Stimulated activated CD8-positive, alpha-beta memory T cell treated with anti-CD3 and anti-CD28 coated beads, Interleukin-15, amount 100 ng/mL, for 24 hours (primary cell): ENCODE data around the gene PLAGL2.
"Not testable (repeated sequence)": the region's sequence is repeated elsewhere in the genome, so short reads cannot be mapped to it uniquely, and the experiment has no call there.

Experiments used
- DNase-seq: peaks from one replicate; pipeline ENCODE4 v3.0.0-alpha.2; 2020; ENCODE audit warnings: low read depth

Gene PLAGL2

DNA sequence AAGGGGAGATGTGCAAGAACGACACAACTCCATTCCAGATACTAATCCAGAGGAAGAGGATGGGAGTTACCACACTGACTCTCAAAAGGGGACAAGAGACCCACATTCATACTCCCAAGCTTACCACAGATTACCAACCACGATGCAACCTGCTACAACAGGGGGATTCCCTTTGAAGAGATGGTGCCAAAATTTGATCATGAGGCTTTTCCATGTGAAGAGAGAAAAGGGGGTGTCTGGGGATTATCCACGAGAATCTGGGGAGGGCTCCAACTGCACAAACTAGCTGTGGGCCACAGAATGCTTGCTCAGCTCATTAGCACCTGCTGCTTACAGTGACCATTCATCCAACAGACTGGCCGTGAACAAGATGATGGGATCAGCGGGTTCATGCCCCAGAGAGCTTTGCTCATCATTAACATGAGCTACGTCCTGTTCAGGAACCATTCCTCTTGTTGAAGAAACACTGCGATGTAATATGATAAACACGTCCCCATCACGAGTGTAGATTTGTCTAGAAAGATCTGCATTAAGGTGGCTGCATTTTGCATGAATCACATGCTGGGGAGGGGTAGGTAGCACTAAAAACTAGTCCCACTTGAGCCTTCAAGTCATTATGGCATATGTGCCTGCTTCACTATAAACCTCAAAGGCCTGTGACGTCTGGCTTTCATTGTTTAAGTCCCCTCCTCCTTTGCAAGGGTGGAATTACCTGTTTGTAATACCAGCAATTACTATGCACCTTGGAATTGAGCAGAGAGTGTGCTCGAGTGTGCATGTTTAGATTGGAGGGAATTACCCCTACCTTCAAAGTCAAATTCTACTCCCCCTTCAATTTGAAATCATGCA is 4.0 kb downstream of the PLAGL2 start:
- no peak for DNase-seq

DNA sequence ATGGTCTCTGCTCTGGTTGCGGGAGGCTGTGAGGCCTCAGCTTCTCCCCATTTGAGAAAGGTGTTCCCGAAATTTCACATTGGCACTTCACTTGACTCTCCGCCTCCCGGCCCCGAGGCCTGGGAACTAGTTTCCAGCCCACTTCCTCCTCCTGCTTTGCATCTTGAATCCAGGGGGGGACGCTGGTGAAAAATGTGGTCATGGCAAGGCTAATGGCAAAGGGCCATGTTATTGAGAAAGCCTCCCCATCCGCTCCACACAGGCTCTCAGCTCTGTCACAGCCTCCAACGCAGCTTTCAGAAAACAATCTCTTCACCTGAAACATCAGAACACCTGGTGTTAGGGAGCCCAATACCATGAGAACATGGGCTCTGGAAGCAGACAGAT is 5.6 kb downstream of the PLAGL2 start:
- no peak for DNase-seq

DNA sequence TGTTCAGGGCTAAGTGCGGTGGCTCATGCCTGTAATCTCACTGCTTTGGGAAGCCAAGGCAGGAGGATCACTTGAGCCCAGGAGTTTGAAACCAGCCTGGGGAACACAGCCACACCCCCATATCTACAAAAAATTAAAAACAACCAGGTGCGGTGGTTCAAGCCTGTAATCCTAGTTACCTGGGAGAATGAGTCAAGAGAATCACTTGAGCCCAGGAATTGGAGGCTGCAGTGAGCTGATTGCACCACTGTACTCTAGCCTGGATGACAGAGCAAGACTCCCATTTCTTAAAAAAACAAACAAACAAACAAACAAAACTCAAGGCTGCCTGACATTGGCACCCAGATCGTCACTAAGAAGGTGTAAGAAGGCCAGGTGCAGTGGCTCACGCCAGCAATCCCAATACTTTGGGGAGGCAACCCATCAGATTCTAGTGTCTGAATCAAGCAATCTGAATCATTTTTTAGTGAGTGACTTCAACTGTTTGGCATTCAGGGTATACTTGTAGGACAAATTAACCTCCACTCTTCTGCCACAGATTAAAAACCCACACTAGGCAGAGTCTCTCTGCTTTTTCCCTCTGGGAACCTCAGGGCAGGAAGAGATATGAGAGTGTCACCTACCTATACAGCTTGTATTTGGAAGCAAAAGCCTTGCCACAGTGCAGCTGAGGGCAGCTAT is 6.1 kb downstream of the PLAGL2 start:
- no peak for DNase-seq

GRCh38 chr20:32199006-32199405 is 8.5 kb downstream of the PLAGL2 start:
- no peak for DNase-seq

- DNase-seq = not testable (repeated sequence)
Measured at GRCh38 chr20:32197136-32197535, 10.4 kb downstream of the PLAGL2 start.

- DNase-seq = not testable (repeated sequence)
Measured at GRCh38 chr20:32196613-32197012, 10.9 kb downstream of the PLAGL2 start.

DNA sequence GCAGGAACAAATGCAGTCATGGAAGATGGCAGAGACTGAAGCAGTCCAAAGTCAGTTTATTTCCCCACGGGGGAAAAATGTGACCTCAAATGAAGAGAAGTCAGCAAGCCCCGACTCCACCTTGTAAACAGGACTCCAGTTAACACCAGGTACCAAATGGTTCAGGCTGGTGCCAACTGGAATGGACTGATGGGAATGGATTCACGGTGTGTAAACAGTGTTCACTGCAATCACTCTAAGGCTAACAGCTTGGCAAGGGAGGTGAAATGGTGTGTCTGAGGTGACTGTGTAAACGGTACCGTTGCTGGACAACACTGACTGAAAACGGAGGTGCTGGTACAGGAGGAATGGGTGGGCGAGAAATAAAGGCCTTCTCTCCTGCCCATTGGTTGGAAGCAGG is 12.0 kb downstream of the PLAGL2 start:
- DNase-seq = no peak

DNA sequence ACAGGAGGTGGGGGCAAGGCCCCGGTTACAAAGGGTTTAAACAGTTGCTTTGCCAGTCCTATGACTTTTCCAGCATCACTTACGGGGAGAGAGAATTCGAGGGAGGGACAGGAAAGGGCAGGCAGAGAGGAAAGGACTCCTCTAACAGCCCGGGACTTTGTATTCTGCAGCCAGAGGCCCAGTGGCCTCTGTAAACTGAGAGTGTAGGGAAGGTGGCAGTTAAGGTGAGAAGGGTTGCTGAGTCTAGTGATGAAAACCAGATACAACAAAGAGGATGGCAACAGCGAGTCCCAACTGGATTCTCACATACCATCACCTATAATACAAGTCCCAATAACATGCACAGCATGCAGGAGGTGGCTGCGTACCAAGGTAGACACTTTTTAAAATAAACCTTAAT is 13.5 kb downstream of the PLAGL2 start:
- no peak for DNase-seq

- DNase-seq = not testable (repeated sequence)
Measured at GRCh38 chr20:32193336-32193735, 14.2 kb downstream of the PLAGL2 start.

DNA sequence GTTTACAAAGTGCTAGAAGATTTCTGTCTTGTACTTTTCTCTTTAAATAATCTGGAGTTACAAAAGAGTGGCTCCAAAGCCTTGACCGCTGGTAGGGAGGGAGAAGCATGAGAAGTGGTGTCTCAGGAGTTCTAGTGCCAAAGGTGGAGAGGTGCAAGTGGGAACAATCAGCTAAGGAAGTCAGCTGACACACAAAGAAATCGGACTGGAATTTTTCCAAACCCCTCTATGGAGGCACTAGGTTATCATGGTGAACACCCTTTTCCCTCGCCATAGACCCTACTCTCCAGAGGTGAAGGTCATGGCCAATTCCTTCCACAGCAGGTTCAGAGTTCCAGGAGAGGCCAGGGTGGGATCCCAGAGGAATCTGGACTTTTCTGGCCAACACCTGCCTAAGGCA is 14.8 kb downstream of the PLAGL2 start:
- DNase-seq = no peak

DNA sequence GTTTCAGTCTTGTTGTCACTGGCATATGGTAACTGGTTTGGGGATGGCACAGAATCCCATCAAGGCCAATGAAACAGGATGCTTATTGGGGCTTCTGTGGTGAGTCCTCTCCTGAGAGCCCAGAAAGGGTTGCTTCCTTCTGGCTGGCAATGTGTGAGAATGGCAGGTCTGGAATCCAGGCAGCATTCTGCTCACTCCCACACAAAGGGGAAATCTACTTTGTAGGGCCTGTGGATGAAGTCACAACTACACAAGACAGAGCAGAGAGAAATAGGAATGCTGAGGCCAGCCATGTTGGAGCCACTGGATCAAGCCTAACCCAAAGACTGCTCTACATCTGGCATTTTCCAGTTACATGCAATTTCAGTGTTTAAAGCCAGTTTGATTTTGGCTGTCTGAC is 15.7 kb downstream of the PLAGL2 start:
- no peak for DNase-seq

DNA sequence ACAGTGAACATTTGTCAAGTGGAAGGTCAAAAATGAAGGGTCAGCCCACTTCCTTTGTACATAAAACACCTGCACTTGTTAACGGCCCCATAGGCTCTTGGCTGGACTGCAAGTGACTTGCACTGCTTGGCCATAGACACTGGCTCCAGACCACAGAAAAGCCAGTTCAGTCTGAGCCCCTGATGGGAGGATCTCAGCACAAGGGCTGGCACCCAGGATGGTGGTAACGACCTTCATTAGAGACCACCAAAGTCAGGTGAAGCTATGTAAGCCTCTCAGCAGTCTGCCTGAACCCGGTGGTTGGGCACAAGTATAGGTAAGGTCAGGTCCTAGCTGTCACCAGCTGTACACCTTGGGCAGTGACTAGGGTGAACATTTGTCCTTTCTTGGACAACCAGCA is 16.1 kb downstream of the PLAGL2 start:
- no peak for DNase-seq

DNA sequence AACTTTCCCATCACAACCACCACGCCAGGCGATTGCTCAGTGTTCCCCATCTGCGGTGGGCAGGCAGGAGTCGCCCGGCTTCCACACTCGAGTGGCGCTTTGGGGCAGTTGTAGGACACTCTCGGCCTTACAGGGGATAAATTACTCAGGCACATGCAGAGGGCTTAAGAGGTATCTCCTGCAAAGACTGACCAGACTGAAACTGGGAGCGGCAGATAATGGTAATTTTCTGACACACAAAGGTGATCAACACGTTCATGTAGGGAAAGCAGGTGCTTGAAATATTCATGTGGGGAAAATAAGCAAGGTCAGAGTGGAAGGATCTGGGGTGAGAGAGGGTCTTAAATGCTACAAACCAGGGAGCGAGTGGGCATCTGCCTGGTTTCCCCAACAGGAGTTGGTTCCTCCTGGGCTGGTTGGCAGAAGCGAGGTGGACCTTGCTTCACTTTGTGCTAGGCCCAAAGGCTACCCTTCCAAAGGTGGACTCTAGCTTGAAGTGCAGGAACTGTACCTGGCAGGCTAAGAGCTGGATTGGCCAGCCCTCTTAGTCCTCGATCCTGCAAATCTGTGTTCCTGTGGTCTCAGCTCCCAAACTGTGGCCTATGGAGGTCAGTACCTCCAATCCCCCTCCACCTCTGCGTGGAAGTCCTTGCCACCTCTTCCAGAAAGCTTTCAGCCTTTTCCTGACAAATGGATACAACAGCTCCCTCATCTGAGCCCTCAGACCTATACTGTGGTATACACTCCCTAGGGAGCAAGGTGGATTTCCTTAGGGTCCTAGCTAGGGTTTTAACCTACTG is 16.7 kb downstream of the PLAGL2 start:
- DNase-seq = peak; percentile 18

DNA sequence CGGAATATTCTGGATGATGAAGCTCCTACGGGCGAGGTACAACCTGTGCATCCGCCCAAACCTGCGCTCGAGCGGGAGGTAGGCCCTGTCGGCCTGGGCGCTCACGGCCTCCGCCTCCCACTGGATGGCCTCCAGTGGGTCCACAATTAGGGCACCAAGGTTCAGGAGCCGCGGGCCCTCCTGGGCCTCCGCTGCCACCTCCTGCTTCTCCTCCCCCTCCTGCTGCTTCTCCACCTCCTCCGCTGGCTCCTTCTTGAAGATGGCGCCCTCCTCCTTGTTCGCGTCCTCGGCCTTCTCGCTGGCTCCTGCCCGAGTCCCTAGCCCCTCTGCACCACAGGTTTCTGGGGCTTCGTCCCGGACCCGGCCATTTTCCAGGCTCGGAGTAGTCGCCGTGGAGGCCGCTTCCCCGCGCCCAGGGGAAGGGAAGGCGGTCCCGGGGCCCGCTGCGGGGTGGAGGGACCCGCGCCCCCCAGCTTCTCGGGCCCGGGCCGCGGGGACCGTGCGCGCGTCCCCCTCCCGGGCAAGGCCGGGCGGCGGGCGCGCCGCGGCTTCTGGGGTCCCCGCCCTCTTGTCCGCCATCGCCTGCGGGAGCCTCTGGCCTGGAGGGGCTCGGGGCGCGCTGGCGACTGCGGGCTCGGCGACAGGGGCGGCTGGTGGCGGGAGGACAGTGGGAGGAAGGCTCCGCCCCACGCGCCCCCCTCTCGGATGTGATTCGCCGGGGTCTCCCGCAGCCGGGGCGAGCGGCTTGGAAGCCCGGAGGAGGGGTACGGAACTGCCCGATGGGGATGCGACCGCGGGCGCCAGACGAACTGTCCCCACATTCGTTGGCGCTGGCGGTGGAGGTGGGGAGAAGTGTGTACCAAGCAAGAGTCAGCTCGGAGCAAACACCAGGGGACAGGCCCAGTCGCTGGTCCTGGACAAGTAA is 17.6 kb downstream of the PLAGL2 start:
- DNase-seq = peak; percentile 21

- no peak for DNase-seq
Measured at GRCh38 chr20:32189123-32189410, 18.5 kb downstream of the PLAGL2 start.

GRCh38 chr20:32188376-32189122 is 19.0 kb downstream of the PLAGL2 start:
- no peak for DNase-seq

GRCh38 chr20:32186506-32186905 is 21.0 kb downstream of the PLAGL2 start:
- DNase-seq = no peak

DNA sequence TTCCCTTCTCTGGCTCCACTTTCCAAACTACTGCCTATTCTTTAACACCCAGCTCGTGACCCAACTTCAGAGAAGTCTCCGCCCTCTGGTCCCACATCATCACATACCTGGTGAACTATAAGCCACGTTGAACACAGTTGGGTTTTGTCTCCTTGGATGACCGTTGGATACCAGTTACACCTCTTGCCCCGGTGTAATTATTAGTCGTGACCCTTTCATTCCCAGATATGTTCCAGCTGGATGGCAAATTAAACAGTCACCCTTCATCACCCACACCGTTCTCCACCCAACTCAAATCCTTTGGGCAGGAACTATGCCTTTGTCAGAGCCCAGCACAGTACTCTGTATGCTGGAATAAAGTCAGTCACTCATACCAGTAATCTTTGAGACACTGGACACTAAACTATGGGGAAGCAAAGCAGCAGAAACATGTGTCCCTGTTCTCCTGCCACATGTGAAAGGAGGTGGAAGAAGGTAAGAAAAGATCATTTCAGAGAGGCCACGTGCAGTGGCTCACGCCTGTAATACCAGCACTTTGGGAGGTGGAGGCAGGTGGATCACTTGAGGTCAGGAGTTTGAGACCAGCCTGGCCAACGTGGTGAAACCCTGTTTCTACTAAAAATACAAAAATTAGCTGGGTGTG is 22.5 kb downstream of the PLAGL2 start:
- DNase-seq = no peak

GRCh38 chr20:32183947-32184635 is 23.5 kb downstream of the PLAGL2 start:
- no peak for DNase-seq

DNA sequence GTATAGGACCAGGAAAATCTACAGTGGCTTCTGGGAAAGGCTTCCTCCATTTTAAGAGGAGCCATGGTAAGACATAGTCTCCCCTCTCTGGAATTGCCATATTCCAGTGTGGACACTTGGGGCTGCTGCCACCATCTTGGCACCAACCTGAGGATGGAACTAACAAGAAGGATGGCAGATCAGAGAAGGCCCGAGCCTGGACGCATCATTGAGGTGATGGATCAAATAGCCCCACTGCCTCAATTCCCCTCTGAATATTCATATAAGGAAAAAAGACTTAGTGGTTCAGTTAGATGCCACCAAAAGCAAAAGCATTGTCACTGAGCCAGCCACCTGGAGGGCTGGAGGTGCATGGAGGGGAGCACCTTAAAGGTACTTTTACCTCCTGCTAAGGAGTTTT is 25.9 kb downstream of the PLAGL2 start:
- DNase-seq = no peak
